Measurements from ENCODE around the gene OMD.

The OMD gene

GRCh38 chr9:92408747-92409478 lies 15.4 kb downstream of the OMD start:
- DNase-seq (no peak), ATAC-seq (no peak)

GRCh38 chr9:92407818-92408217 lies 16.5 kb downstream of the OMD start:
- no peak for DNase-seq
- no peak for ATAC-seq

GRCh38 chr9:92406477-92406876 lies 17.8 kb downstream of the OMD start:
- peak; percentile 54 for ATAC-seq

GRCh38 chr9:92405818-92406217 lies 18.5 kb downstream of the OMD start:
- no peak for DNase-seq
- no peak for ATAC-seq

More at GRCh38 chr9:92406477-92406876, 17.8 kb downstream of the OMD start:
- DNase-seq, result peak; percentile 11

- DNase-seq (no peak), ATAC-seq (no peak)
These were observed 20.0 kb downstream of the OMD start, which contains the start of gene OGN for GRCh38 chr9:92404042-92404836. Gene OGN (minus strand): TSS chr9:92404578. CDS start chr9:92403407, 1,171 bp downstream.

- ATAC-seq, result no peak
- no peak for DNase-seq
These were observed 21.2 kb downstream of the OMD start for GRCh38 chr9:92402826-92403745.

- DNase-seq (no peak), ATAC-seq (peak; percentile 88)
These were observed 21.9 kb downstream of the OMD start for GRCh38 chr9:92402360-92402759.

GRCh38 chr9:92397853-92398252 lies 26.4 kb downstream of the OMD start:
- ATAC-seq, result no peak
- no peak for DNase-seq

GRCh38 chr9:92395617-92396016 lies 28.7 kb downstream of the OMD start:
- DNase-seq (no peak), ATAC-seq (no peak)

GRCh38 chr9:92393686-92394085 lies 30.6 kb downstream of the OMD start:
- ATAC-seq (no peak), DNase-seq (no peak)

GRCh38 chr9:92392690-92393089 lies 31.6 kb downstream of the OMD start:
- ATAC-seq (no peak), DNase-seq (no peak)

GRCh38 chr9:92385953-92386352 lies 38.3 kb downstream of the OMD start:
- ATAC-seq (no peak), DNase-seq (no peak)

- no peak for DNase-seq
- no peak for ATAC-seq
These were observed 38.8 kb downstream of the OMD start for GRCh38 chr9:92385477-92385876.

- DNase-seq (no peak), ATAC-seq (no peak)
These were observed 39.3 kb downstream of the OMD start for GRCh38 chr9:92385001-92385400.

GRCh38 chr9:92384375-92384774 lies 39.9 kb downstream of the OMD start:
- no peak for DNase-seq
- no peak for ATAC-seq

- no peak for DNase-seq
These were observed 42.5 kb downstream of the OMD start for GRCh38 chr9:92381775-92382174.

GRCh38 chr9:92380603-92381002 lies 43.7 kb downstream of the OMD start:
- ATAC-seq, result no peak
- no peak for DNase-seq

More at GRCh38 chr9:92381775-92382174, 42.5 kb downstream of the OMD start:
- no peak for ATAC-seq

- DNase-seq (no peak), ATAC-seq (no peak)
These were observed 45.3 kb downstream of the OMD start for GRCh38 chr9:92378865-92379560.

- no peak for ATAC-seq
These were observed 46.4 kb downstream of the OMD start for GRCh38 chr9:92377876-92378275.

GRCh38 chr9:92373167-92373566 lies 51.1 kb downstream of the OMD start:
- no peak for DNase-seq
- no peak for ATAC-seq

More at GRCh38 chr9:92377876-92378275, 46.4 kb downstream of the OMD start:
- no peak for DNase-seq

GRCh38 chr9:92369075-92369474 lies 55.2 kb downstream of the OMD start:
- ATAC-seq, result no peak
- DNase-seq, result no peak

Data from stimulated activated naive CD8-positive, alpha-beta T cell treated with anti-CD3 and anti-CD28 coated beads, Interleukin-15, Interleukin-2, amounts not matched to agents 100 U/mL and 50 U/mL, for 24 hours (primary cell).